Uterus (tissue), 4 donors: ENCODE measurements around the gene MINDY4. TPM values are rescaled to one million over a fixed set of nuclear protein-coding genes. Genes with fewer than 3 reads are reported as not detected.

ENCODE experiments used
- DNase-seq, 2 donors: peaks; one replicate each; pipeline ENCODE4 v3.0.0-alpha.2; 2019 to 2020
- H3K27ac ChIP-seq, 2 donors: fragments of 200-600 bp; sonication (generic); 1 replicate in 1 of 2; 2 replicates in 1 of 2; pipeline ENCODE4 v1.5.1; 2016 to 2018
- H3K27me3 ChIP-seq, 2 donors: fragments of 200-600 bp; sonication (generic); one replicate each; pipeline ENCODE4 v1.5.1; 2018 to 2019; ENCODE audit warnings: control low read depth in 1 of 2
- H3K36me3 ChIP-seq, 2 donors: fragments of 200-600 bp; sonication (generic); one replicate each; pipeline ENCODE4 v1.5.1; 2019; ENCODE audit warnings: control low read depth in 1 of 2
- H3K4me1 ChIP-seq, 2 donors: fragments of 200-600 bp; sonication (generic); one replicate each; pipeline ENCODE4 v1.5.1; 2018 to 2019; ENCODE audit warnings: control low read depth in 1 of 2
- H3K4me3 ChIP-seq, 2 donors: fragments of 200-600 bp; sonication (generic); 1 replicate in 1 of 2; 2 replicates in 1 of 2; pipeline ENCODE4 v1.5.1; 2018 to 2019; ENCODE audit warnings: mild to moderate bottlenecking in 1 of 2
- H3K9me3 ChIP-seq, 2 donors: fragments of 200-600 bp; sonication (generic); one replicate each; pipeline ENCODE4 v1.5.1; 2019; ENCODE audit warnings: control low read depth in 1 of 2
- POLR2A ChIP-seq, 2 donors: fragments of 450-650 bp; IDR thresholded peaks; one replicate each; pipeline ENCODE4 v1.6.1; 2016; ENCODE audit warnings: antibody characterized with exemption in 2 of 2, mild to moderate bottlenecking in 1 of 2, moderate library complexity in 1 of 2
- intact Hi-C: fragments of 100-400 bp; cut with DNase I; formaldehyde crosslinking; loops from one replicate; pipeline ENCODE4 v1.15.1; 2023; ENCODE audit warnings: low total_unique reads
- total RNA-seq, 4 donors: library from RNA; depleted of rRNA in 3 of 4; stranded (reverse); fragments of >200 nt in 3 of 4; gene quantifications; one replicate each; pipeline versions ENCODE4 v1.1.0 to v1.2.4, GENCODE V29; 2014 to 2023
- TF ChIP-seq, protein P1 (sequence below), 4 experiments: fragments of 200-600 bp in 2 of 4; fragments of 450-650 bp in 2 of 4; sonication (generic) in 2 of 4; IDR thresholded peaks; one replicate each; pipeline ENCODE4 v1.5.1; 2016 to 2019; ENCODE audit warnings: antibody characterized with exemption in 4 of 4, mild to moderate bottlenecking in 2 of 4, moderate library complexity in 1 of 4
- donor health status: DM: yes; HTN: yes; CAD: no.

Gene MINDY4
- total RNA-seq, 4 donors from 2014 or later, result 14.7 to 23.8 (median 16.9) TPM

- intact Hi-C loops, result no loop called here
- TF ChIP-seq, protein P1, sequence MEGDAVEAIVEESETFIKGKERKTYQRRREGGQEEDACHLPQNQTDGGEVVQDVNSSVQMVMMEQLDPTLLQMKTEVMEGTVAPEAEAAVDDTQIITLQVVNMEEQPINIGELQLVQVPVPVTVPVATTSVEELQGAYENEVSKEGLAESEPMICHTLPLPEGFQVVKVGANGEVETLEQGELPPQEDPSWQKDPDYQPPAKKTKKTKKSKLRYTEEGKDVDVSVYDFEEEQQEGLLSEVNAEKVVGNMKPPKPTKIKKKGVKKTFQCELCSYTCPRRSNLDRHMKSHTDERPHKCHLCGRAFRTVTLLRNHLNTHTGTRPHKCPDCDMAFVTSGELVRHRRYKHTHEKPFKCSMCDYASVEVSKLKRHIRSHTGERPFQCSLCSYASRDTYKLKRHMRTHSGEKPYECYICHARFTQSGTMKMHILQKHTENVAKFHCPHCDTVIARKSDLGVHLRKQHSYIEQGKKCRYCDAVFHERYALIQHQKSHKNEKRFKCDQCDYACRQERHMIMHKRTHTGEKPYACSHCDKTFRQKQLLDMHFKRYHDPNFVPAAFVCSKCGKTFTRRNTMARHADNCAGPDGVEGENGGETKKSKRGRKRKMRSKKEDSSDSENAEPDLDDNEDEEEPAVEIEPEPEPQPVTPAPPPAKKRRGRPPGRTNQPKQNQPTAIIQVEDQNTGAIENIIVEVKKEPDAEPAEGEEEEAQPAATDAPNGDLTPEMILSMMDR (IDR thresholded peaks at IDR 0.05), result no peak
- no peak for TF ChIP-seq POLR2A (IDR thresholded peaks at IDR 0.05)
- no peak for DNase-seq
- no peaks in the 10 kb centered on the region for H3K4me1 ChIP-seq
- no peak overlapping the region for H3K4me3 ChIP-seq
- H3K27me3 ChIP-seq, result no peaks in the 10 kb centered on the region
- no peaks in the 10 kb centered on the region for H3K9me3 ChIP-seq
- H3K27ac ChIP-seq, result no peak overlapping the region
- no peaks in the 10 kb centered on the region for H3K36me3 ChIP-seq
These were observed 82.4 kb downstream of the MINDY4 start for GRCh38 chr7:30853576-30853975.

DNA sequence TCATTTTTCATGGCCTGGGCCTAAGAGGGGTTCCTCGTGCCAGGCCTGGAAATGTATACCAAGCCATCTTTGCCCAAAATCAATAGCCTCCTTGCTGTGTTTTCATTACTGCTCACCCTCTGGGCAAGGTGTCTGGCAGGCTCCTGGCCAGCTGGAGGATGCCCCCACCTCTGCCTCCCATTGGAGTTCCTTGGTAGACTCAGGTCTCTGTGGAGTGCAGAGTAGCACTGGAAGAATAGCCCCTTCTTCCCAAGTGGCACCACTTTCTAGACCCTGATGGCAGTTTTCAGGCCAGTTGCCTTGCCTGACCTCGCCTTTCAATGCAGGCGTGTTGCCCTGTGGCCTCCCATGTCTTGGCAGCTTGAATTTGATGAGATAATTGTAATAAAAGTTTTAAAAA lies 84.7 kb downstream of the MINDY4 start:
- no peak overlapping the region for H3K27ac ChIP-seq
- no peaks in the 10 kb centered on the region for H3K4me1 ChIP-seq
- H3K27me3 ChIP-seq, result no peaks in the 10 kb centered on the region
- H3K36me3 ChIP-seq, result no peaks in the 10 kb centered on the region
- no peak for DNase-seq
- no peak overlapping the region for H3K4me3 ChIP-seq
- no peak for TF ChIP-seq POLR2A (IDR thresholded peaks at IDR 0.05)
- TF ChIP-seq, protein P1 (IDR thresholded peaks at IDR 0.05), result no peak
- intact Hi-C loops, result no loop called here
- no peaks in the 10 kb centered on the region for H3K9me3 ChIP-seq

DNA sequence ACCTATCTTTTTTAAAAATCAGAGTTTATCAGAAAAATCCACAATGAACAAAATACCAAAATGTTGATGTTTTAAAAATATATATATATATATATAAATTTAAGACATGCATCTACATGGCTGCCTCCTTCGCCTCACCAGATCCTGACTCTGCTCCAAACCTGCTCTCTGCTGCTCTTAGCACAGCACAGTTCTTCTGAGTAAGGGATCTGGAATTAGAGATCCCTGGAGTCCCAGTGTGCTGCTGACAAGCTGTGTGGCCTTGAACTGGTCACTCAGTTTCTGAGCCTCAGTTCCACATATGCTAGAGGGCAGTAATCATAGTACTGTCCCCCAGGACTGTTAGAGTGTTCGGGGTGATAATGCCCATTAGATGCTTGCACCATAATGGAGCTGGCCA lies 87.4 kb downstream of the MINDY4 start:
- H3K27ac ChIP-seq, result no peak overlapping the region
- no peaks in the 10 kb centered on the region for H3K27me3 ChIP-seq
- no peak for TF ChIP-seq POLR2A (IDR thresholded peaks at IDR 0.05)
- TF ChIP-seq, protein P1 (IDR thresholded peaks at IDR 0.05), result no peak
- no peak for DNase-seq
- no peaks in the 10 kb centered on the region for H3K9me3 ChIP-seq
- H3K4me3 ChIP-seq, result no peak overlapping the region
- intact Hi-C loops, result no loop called here
- no peaks in the 10 kb centered on the region for H3K4me1 ChIP-seq
- no peaks in the 10 kb centered on the region for H3K36me3 ChIP-seq

- Histone ChIP-seq H3K4me1 (no peaks in the 10 kb centered on the region), H3K27me3 (no peaks in the 10 kb centered on the region), H3K9me3 (no peaks in the 10 kb centered on the region), H3K4me3 (no peak overlapping the region), H3K27ac (no peak overlapping the region), H3K36me3 (no peaks in the 10 kb centered on the region)
- TF ChIP-seq, protein P1 (IDR thresholded peaks at IDR 0.05), result no peak
- no peak for TF ChIP-seq POLR2A (IDR thresholded peaks at IDR 0.05)
- DNase-seq, result no peak
- intact Hi-C loops, result no loop called here
These were observed 88.2 kb downstream of the MINDY4 start for GRCh38 chr7:30859202-30859939.

DNA sequence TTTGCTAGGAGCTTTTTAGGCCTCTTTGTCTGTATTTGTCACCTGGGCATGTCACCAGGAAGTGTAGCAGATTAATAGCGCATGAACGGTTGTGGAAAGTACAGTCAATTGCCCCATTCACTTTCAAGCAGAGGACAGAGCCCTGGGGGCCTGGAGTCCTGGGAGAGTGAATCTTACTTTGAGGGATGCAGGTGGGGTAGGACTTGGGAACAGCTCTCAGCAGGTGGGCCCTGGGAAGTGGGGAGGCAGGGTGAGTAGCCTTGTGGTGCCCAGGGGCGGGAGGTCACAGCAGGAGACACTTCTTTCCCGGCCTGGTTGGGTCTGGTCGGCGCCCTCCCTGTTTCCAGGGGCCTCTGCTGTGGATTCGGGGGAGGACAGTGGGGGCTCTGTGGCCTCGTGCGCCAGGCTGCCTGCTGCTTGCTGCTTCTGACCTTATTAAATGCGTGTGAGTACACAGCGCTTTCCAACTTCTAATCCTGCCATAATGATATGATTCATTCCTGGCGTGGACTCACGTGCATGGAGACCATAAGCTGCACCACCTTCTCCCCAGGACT lies 88.8 kb downstream of the MINDY4 start:
- intact Hi-C loops, result no loop called here

More for the DNA sequence above, 88.8 kb downstream of the MINDY4 start:
- Histone ChIP-seq H3K27ac (no peak overlapping the region), H3K4me1 (no peaks in the 10 kb centered on the region), H3K36me3 (no peaks in the 10 kb centered on the region), H3K27me3 (no peaks in the 10 kb centered on the region), H3K4me3 (no peak overlapping the region), H3K9me3 (no peaks in the 10 kb centered on the region)
- no peak for TF ChIP-seq POLR2A (IDR thresholded peaks at IDR 0.05)
- DNase-seq, result no peak
